Natural killer cell (primary cell): Measurements from ENCODE around the gene CNGA1. TPM values are rescaled to one million over a fixed set of nuclear protein-coding genes. Genes with fewer than 3 reads are reported as not detected.

ENCODE experiments used
- ATAC-seq, 3 donors: fragments of 150-1000 bp in 2 of 3; fragments of 200-7000 bp in 1 of 3; cut with Tn5 transposase; 1 replicate in 1 of 3; 2 replicates in 2 of 3; pipeline ENCODE4 v1.10.0; 2021; ENCODE audit warnings: mild to moderate bottlenecking in 2 of 3, moderate library complexity in 2 of 3
- DNase-seq, 2 donors: peaks; one replicate each; pipeline versions ENCODE4 v3.0.0 to v3.0.0-alpha.2; 2013 to 2021; ENCODE audit warnings: mixed read lengths in 1 of 2
- H3K27ac ChIP-seq: one replicate; pipeline ENCODE4 v1.5.1; 2013; ENCODE audit warnings: mild to moderate bottlenecking, low read length
- H3K27me3 ChIP-seq: one replicate; pipeline ENCODE4 v1.6.1; 2013; ENCODE audit warnings: low read length; ENCODE audit not compliant: control insufficient read depth, insufficient read depth
- H3K36me3 ChIP-seq: one replicate; pipeline ENCODE4 v1.6.1; 2013; ENCODE audit warnings: low read length; ENCODE audit not compliant: control insufficient read depth, insufficient read depth
- H3K4me1 ChIP-seq: one replicate; pipeline ENCODE4 v1.6.1; 2013; ENCODE audit warnings: low read length; ENCODE audit not compliant: control insufficient read depth, insufficient read depth
- H3K4me3 ChIP-seq: one replicate; pipeline ENCODE4 v1.5.1; 2013; ENCODE audit warnings: low read length
- H3K9me3 ChIP-seq: one replicate; pipeline ENCODE4 v1.6.1; 2013; ENCODE audit warnings: low read length; ENCODE audit not compliant: control insufficient read depth, insufficient read depth
- H3K27ac Mint-ChIP-seq, 2 donors: one replicate each; pipeline ENCODE4 v1.8.0; 2022; ENCODE audit warnings: mild to moderate bottlenecking in 2 of 2, mixed read lengths in 2 of 2, moderate library complexity in 1 of 2
- H3K27me3 Mint-ChIP-seq, 2 donors: one replicate each; pipeline ENCODE4 v1.8.0; 2022; ENCODE audit warnings: low read depth in 2 of 2, mixed read lengths in 2 of 2
- H3K36me3 Mint-ChIP-seq: one replicate; pipeline ENCODE4 v1.8.0; 2022; ENCODE audit warnings: mixed read lengths
- H3K4me1 Mint-ChIP-seq, 2 donors: one replicate each; pipeline ENCODE4 v1.8.0; 2022; ENCODE audit warnings: mixed read lengths in 2 of 2
- H3K4me3 Mint-ChIP-seq: one replicate; pipeline ENCODE4 v1.8.0; 2022; ENCODE audit warnings: mild to moderate bottlenecking, moderate library complexity, mixed read lengths
- H3K9me3 Mint-ChIP-seq, 2 donors: one replicate each; pipeline ENCODE4 v1.8.0; 2022; ENCODE audit warnings: mixed read lengths in 2 of 2
- WGBS: methylation state at CpG from one replicate; pipeline ENCODE4 v1.1.7; 2013; ENCODE audit warnings: missing lambda C conversion rate; ENCODE audit not compliant: insufficient coverage; 5-methylcytosine and 5-hydroxymethylcytosine counted together
- intact Hi-C: fragments of 100-400 bp; cut with micrococcal nuclease; formaldehyde crosslinking; loops from one replicate; pipeline ENCODE4 v1.14.2; 2022
- total RNA-seq, 4 donors: library from RNA; stranded (reverse); fragments of 120-200 nt in 1 of 4; gene quantifications; one replicate each; pipeline versions ENCODE4 v1.2.3 to v1.2.4, GENCODE V29; 2013 to 2022
- TF ChIP-seq, protein P1 (sequence below): fragments of 200-600 bp; IDR thresholded peaks from one replicate; pipeline ENCODE4 v1.8.0; 2022; ENCODE audit warnings: antibody characterized with exemption

CNGA1 gene
- total RNA-seq, 3 donors from 2014 or later (not counting 1 experiment from before 2014, with no cell fraction given): not detected

GRCh38 chr4:47968847-47969246 is 47.6 kb downstream of the CNGA1 start:
- Mint-ChIP-seq H3K4me3 (no peak overlapping the region), H3K36me3 (no peaks in the 10 kb centered on the region), H3K4me1 (no peaks in the 10 kb centered on the region), H3K27ac (no peak overlapping the region), H3K27me3 (peaks cover 20 to 35% of the 10 kb centered on the region in 2 donors), H3K9me3 (no peaks in the 10 kb centered on the region)
- ATAC-seq (no peak), DNase-seq (no peak)
- Histone ChIP-seq H3K27me3 (no peaks in the 10 kb centered on the region), H3K36me3 (no peaks in the 10 kb centered on the region), H3K27ac (no peak overlapping the region), H3K4me1 (no peaks in the 10 kb centered on the region), H3K9me3 (no peaks in the 10 kb centered on the region), H3K4me3 (no peak overlapping the region)
- intact Hi-C loops: no loop called here
- TF ChIP-seq, protein P1, sequence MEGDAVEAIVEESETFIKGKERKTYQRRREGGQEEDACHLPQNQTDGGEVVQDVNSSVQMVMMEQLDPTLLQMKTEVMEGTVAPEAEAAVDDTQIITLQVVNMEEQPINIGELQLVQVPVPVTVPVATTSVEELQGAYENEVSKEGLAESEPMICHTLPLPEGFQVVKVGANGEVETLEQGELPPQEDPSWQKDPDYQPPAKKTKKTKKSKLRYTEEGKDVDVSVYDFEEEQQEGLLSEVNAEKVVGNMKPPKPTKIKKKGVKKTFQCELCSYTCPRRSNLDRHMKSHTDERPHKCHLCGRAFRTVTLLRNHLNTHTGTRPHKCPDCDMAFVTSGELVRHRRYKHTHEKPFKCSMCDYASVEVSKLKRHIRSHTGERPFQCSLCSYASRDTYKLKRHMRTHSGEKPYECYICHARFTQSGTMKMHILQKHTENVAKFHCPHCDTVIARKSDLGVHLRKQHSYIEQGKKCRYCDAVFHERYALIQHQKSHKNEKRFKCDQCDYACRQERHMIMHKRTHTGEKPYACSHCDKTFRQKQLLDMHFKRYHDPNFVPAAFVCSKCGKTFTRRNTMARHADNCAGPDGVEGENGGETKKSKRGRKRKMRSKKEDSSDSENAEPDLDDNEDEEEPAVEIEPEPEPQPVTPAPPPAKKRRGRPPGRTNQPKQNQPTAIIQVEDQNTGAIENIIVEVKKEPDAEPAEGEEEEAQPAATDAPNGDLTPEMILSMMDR: no peak

- ATAC-seq (no peak), DNase-seq (no peak)
- no peaks in the 10 kb centered on the region for H3K36me3 ChIP-seq
- Mint-ChIP-seq H3K27ac (no peak overlapping the region), H3K4me1 (no peaks in the 10 kb centered on the region), H3K36me3 (no peaks in the 10 kb centered on the region), H3K27me3 (peaks cover 15 to 28% of the 10 kb centered on the region in 2 donors), H3K4me3 (no peak overlapping the region), H3K9me3 (no peaks in the 10 kb centered on the region)
- H3K4me3 ChIP-seq: no peak overlapping the region
- H3K27ac ChIP-seq: no peak overlapping the region
- H3K27me3 ChIP-seq: no peaks in the 10 kb centered on the region
- TF ChIP-seq, protein P1: no peak
- 74% methylated on average over 4 of the region's 6 CpGs for WGBS
- H3K4me1 ChIP-seq: no peaks in the 10 kb centered on the region
- H3K9me3 ChIP-seq: no peaks in the 10 kb centered on the region
- intact Hi-C loops: no loop called here
Observed at GRCh38 chr4:47954677-47955076, 61.8 kb downstream of the CNGA1 start.

GRCh38 chr4:47954245-47954644 is 62.2 kb downstream of the CNGA1 start:
- Mint-ChIP-seq H3K27me3 (peaks cover 15 to 32% of the 10 kb centered on the region in 2 donors), H3K27ac (no peak overlapping the region), H3K36me3 (no peaks in the 10 kb centered on the region), H3K4me3 (no peak overlapping the region), H3K4me1 (no peaks in the 10 kb centered on the region), H3K9me3 (no peaks in the 10 kb centered on the region)
- Histone ChIP-seq H3K36me3 (no peaks in the 10 kb centered on the region), H3K4me3 (no peak overlapping the region), H3K4me1 (no peaks in the 10 kb centered on the region), H3K27ac (no peak overlapping the region), H3K27me3 (no peaks in the 10 kb centered on the region), H3K9me3 (no peaks in the 10 kb centered on the region)
- intact Hi-C loops: no loop called here
- 74% methylated on average over 9 of the region's 10 CpGs for WGBS
- DNase-seq (no peak), ATAC-seq (no peak)
- TF ChIP-seq, protein P1: no peak

DNA sequence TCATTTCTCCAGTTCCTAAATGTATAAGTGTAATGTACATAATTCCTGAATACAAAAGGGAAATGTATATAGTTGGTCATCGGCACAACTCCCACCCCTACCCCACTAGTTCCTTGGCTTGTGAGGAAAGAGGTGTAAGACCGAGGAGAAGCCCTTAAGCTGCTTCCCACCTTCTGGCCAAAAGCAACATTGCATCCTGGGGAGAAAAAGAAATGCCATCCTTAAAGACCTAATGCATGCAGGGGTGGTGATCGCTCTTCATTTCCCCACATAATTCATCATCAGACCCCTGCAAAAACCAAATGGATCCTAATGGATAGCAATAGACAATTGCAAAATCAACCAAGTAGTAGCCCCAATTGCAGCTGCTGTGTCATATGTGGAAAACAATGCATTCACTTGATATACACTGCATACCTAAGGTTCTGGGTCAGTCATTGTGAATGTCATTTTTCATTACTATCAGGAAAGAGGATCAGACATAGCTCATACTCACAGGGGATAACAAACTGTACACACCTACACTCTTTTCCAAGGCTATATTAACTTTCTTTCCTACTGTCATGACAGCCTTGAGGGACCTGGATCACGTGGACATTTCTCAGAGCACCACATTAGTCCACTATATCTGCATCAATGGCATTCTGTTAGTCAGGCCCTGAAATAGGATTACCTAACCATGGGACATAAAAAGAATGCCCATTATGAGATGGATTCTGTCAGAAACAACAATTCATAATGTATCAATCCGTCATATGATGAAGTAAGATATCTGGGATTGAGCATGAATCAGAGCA is 70.4 kb downstream of the CNGA1 start:
- no peaks in the 10 kb centered on the region for H3K4me1 ChIP-seq
- ATAC-seq (no peak), DNase-seq (no peak)
- H3K27me3 Mint-ChIP-seq: peaks cover 8 to 24% of the 10 kb centered on the region in 2 donors
- H3K9me3 ChIP-seq: no peaks in the 10 kb centered on the region
- no peaks in the 10 kb centered on the region for H3K36me3 Mint-ChIP-seq
- whole genome bisulfite sequencing: 84% methylated on average over 4 of the region's 5 CpGs
- no peaks in the 10 kb centered on the region for H3K27me3 ChIP-seq
- no peak overlapping the region for H3K27ac ChIP-seq
- no peak overlapping the region for H3K4me3 Mint-ChIP-seq
- TF ChIP-seq, protein P1: no peak
- intact Hi-C loops: no loop called here
- no peak overlapping the region for H3K27ac Mint-ChIP-seq
- H3K4me1 Mint-ChIP-seq: no peaks in the 10 kb centered on the region
- H3K9me3 Mint-ChIP-seq: no peaks in the 10 kb centered on the region
- no peaks in the 10 kb centered on the region for H3K36me3 ChIP-seq
- H3K4me3 ChIP-seq: no peak overlapping the region
